SJSA1 (cell line): ENCODE data around the gene LTBP2. TPM values are rescaled to one million over a fixed set of nuclear protein-coding genes. Genes with fewer than 3 reads are reported as not detected.

Experiments
- DNase-seq, 2 experiments: peaks; one replicate each; pipeline ENCODE4 v3.0.0-alpha.2; 2015 to 2020; ENCODE audit warnings: low spot score in 2 of 2, low read depth in 1 of 2
- H3K27ac ChIP-seq: fragments of 250-450 bp; sonication (Bioruptor Pico); 2 replicates; pipeline ENCODE4 v1.5.1; 2020; ENCODE audit warnings: mild to moderate bottlenecking, moderate library complexity
- H3K27me3 ChIP-seq: fragments of 250-450 bp; sonication (Bioruptor Pico); replicated peaks from 2 replicates; pipeline ENCODE4 v1.5.1; 2020; ENCODE audit warnings: mild to moderate bottlenecking, moderate library complexity
- H3K36me3 ChIP-seq: fragments of 250-450 bp; sonication (Bioruptor Pico); 2 replicates; pipeline ENCODE4 v1.5.1; 2020; ENCODE audit warnings: mild to moderate bottlenecking
- H3K4me1 ChIP-seq: fragments of 250-450 bp; sonication (Bioruptor Pico); replicated peaks from 2 replicates; pipeline ENCODE4 v1.6.1; 2021; ENCODE audit warnings: mild to moderate bottlenecking
- H3K4me3 ChIP-seq: fragments of 250-450 bp; sonication (Bioruptor Pico); 2 replicates; pipeline ENCODE4 v1.5.1; 2020; ENCODE audit warnings: mild to moderate bottlenecking
- H3K9me3 ChIP-seq: fragments of 250-450 bp; sonication (Bioruptor Pico); replicated peaks from 2 replicates; pipeline ENCODE4 v1.5.1; 2020; ENCODE audit warnings: mild to moderate bottlenecking
- total RNA-seq: library from RNA; depleted of rRNA; stranded (reverse); fragments of >200 nt; shearing (Covaris generic); gene quantifications from 2 replicates; pipeline ENCODE4 v1.2.3, GENCODE V29; 2014

Gene LTBP2
- total RNA-seq, 1 experiment from 2014 or later = 2.2 TPM

DNA sequence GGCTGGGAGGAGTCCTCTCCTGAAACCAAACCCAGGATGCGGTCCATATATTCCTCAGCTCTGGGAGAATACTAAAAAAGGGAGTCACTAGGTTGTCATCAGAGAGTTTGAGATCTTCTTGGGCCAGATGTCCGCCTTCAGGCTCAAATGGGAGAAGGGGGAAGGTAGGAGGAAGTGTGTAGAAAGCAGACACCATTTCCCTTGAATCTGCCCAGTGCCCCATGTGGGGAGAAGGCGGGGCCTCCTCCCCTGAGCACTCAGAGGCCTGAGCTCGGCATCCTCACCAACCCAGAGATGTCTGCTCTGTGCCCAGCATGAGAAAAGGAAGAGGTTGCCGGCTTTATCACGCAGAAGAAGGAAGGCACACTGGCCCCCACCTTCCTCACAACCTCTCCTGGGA lies 37.3 kb downstream of the LTBP2 start:
- no peaks in the 10 kb centered on the region for H3K9me3 ChIP-seq
- H3K36me3 ChIP-seq = no peaks in the 10 kb centered on the region
- H3K4me1 ChIP-seq = peaks cover 71% of the 10 kb centered on the region
- H3K4me3 ChIP-seq = no peak overlapping the region
- no peaks in the 10 kb centered on the region for H3K27me3 ChIP-seq
- no peak for DNase-seq
- H3K27ac ChIP-seq = no peak overlapping the region

DNA sequence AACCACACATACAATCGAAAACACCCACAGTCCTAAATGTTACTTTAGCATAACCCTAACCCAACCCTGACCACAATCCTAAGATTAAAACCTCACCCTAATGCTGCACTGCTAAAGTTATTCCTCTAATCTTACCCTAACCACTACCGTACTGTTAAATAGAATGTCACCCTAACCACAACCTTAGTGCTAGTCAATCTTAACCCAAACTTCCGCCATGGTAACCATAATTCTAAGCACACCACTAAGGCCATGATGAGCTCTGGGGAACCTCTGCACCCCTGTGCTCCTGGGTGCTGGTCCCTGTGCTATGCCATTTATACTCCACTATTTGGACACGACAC lies 38.0 kb downstream of the LTBP2 start:
- Histone ChIP-seq H3K27ac (peak overlapping the region; percentile 97), H3K27me3 (no peaks in the 10 kb centered on the region), H3K4me3 (no peak overlapping the region), H3K36me3 (no peaks in the 10 kb centered on the region), H3K4me1 (peaks cover 65% of the 10 kb centered on the region), H3K9me3 (no peaks in the 10 kb centered on the region)
- DNase-seq = no peak

DNA sequence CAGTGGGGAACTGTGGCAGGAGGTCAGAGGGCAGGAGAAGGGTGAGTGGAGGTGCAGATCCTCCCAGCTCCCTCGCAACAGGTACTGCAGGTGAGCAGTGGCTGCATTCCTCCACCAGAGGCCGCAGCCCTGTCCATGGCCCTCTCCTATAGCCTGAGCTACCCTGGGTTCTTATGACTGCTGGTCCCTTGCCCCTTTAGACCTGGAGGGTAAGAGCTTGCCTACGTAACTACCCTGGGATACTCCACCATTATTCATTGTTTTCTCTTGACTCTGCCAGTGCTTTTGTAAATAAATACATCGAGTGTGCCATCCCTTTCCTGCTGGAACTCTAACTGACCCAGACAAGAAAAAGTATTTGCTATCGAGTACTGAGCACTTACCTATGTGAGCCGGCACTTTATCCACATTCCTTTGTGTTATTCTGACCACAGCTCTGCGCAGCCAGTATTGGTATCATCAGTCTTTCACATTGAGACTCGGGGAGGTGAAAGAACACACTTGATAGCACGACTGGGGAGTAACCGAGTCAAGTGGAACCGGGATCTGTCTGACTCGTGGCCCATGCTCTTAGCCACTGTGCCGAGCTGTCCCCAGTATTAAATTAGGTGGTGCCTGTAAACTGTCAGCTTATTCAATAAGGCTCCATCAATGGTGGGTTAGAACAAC lies 38.5 kb downstream of the LTBP2 start:
- peak overlapping the region; percentile 97 for H3K27ac ChIP-seq
- DNase-seq = peak in 1 of 2 experiments; percentile 36
- H3K9me3 ChIP-seq = no peaks in the 10 kb centered on the region
- H3K4me3 ChIP-seq = no peak overlapping the region
- H3K4me1 ChIP-seq = peaks cover 60% of the 10 kb centered on the region
- no peaks in the 10 kb centered on the region for H3K36me3 ChIP-seq
- no peaks in the 10 kb centered on the region for H3K27me3 ChIP-seq

DNA sequence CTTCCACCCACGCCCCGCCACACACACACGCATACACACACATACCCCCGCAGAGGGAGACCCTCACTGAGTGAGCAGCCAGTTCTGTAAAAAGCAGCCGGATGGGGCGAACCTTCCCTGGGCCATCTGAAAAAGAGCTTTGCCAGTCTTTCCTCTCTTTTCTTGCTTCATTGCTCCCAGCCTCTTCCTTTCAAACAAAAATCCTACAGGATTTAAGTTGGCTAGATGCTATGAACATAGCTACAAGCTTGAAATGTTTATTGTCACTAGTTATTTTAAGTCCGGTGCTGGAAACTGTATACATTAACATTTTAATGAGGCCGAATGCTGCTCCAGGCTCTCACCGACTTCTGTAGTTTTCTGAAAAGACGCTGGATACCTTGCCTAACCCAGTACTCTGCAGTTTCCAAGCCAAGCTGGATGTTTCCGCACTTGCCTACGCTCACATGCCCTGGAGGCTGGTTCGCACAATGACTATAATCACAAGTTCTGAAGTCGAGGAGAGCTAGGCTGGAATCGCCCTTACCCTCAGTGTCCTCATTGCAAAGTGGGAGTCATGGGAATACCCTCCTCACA lies 39.2 kb downstream of the LTBP2 start:
- DNase-seq = peak in 1 of 2 experiments; percentile 57
- Histone ChIP-seq H3K36me3 (no peaks in the 10 kb centered on the region), H3K4me1 (peaks cover 55% of the 10 kb centered on the region), H3K27ac (peak overlapping the region; percentile 97), H3K27me3 (no peaks in the 10 kb centered on the region), H3K9me3 (no peaks in the 10 kb centered on the region), H3K4me3 (peak overlapping the region; percentile 12)

DNA sequence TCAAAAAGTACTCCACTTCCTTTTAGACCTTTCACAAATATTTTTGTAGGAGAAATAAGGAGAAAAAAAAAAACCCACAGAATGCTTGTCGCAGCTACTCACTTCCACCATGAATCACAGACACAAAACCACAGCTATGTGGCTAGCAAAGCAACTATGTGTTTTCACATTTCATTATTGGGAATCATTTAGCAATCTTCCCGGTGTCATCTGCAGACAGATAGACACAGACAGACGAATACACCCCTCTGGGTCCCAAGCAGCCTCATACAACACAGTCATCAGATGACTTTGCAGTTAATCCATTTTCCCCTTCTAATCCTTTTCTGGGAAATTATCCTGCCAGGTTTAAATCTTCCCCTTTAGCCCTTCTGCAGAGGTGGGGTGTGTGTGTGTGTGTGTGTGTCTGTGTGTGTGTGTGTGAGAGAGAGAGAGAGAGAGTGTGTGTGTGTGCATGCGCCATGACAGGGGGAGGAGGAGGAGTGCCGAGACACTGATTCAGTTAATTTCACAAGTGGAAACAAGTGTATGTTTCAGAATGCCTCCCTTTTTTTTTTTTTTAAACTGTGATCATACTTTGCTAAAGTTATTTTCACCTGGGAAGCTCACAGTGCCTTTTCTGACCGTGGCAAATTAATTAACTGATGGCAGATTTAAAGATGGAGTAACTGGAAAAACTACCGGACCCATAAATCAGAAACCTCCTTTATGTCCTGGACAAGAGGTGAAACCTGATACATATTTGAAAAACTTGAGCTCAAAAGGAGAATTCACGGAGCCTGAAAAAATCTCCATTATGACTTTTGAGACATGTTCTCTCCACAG lies 39.9 kb downstream of the LTBP2 start:
- H3K36me3 ChIP-seq = no peaks in the 10 kb centered on the region
- H3K27ac ChIP-seq = peak overlapping the region; percentile 97
- peak; percentile 85 to 97 for DNase-seq
- H3K4me1 ChIP-seq = peaks cover 53% of the 10 kb centered on the region
- no peaks in the 10 kb centered on the region for H3K27me3 ChIP-seq
- H3K9me3 ChIP-seq = no peaks in the 10 kb centered on the region
- peak overlapping the region; percentile 12 for H3K4me3 ChIP-seq

DNA sequence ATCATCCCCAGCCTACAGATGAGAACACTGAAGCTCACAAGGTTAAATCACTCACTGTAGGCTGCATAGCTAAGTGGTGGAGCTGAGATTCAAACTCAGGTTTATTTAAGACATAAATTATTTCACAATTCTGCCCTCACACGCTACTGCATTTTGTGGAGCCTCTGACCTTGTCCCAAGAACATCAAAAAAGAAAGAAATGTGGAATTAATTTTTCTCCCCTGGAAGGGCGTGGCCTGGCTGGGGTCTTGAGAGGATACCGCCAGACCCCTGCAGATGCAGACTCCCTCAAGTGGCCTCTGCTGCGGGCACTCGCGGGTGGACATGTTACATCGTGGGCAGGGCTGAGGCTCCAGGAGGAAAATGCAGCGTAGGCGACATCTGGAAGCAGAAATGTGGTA lies 40.6 kb downstream of the LTBP2 start:
- H3K27me3 ChIP-seq = no peaks in the 10 kb centered on the region
- peaks cover 51% of the 10 kb centered on the region for H3K4me1 ChIP-seq
- no peaks in the 10 kb centered on the region for H3K36me3 ChIP-seq
- H3K27ac ChIP-seq = peak overlapping the region; percentile 97
- H3K9me3 ChIP-seq = no peaks in the 10 kb centered on the region
- peak in 1 of 2 experiments; percentile 65 for DNase-seq
- peak overlapping the region; percentile 17 for H3K4me3 ChIP-seq

DNA sequence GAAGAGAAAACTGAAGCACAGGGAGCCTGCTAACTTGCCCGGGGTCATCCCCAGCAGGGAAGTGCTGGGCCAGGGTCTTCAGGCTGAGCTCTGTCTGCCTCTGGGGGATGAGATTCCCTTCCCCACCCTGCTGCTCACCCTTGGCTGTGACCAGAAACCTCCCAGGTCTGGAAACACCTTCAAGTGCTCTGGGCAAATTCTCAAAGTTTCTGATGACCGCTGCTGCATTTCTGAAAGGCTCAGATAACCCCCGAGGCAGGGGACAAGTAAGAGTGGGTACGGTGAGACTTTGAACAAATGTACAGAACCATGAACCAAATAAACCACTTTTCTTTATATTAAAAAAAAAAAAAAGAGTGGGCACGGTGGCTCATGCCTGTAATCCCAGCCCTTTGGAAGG lies 41.3 kb downstream of the LTBP2 start:
- DNase-seq = no peak
- no peak overlapping the region for H3K4me3 ChIP-seq
- H3K27me3 ChIP-seq = no peaks in the 10 kb centered on the region
- peaks cover 51% of the 10 kb centered on the region for H3K4me1 ChIP-seq
- H3K27ac ChIP-seq = peak overlapping the region; percentile 97
- H3K36me3 ChIP-seq = no peaks in the 10 kb centered on the region
- H3K9me3 ChIP-seq = no peaks in the 10 kb centered on the region

DNA sequence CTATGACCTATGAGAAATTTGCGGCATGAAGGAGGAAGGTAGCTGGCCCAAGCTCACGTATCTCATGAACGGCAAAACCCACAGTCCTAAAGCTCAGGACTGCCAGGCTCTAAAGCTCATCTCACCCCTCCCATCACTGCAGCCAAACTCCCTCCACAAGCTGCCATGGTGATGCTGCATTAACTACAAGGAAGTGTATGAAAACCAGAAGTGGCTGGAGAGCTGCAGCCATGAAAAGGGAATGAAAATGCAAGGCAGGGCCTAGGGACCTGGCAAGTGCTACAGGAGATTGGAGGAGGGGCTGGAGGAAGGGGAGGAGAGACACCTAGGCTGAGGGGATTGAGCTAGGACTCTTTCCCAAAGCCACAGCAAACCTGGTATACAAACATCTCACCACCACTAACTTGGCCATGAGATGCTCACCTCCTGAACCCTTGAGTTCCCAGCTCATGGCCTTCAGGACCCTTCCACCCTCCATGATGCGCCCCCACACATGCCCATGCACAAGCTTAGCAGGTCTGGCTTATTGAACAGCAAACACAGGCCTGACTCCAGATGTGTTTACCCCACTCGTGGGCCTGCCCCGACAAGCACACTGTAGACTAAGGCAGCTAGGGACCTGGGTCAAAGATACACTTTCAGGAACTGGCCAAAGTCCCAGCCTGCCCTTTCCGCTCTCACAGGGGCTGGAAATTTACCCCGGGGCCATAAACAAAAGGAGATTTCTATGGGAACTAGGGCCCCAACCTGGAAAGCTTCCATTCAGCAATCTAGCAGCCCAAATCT lies 42.0 kb downstream of the LTBP2 start:
- Histone ChIP-seq H3K36me3 (no peaks in the 10 kb centered on the region), H3K4me3 (no peak overlapping the region), H3K27me3 (no peaks in the 10 kb centered on the region), H3K9me3 (no peaks in the 10 kb centered on the region), H3K4me1 (peaks cover 51% of the 10 kb centered on the region), H3K27ac (peak overlapping the region; percentile 97)
- no peak for DNase-seq

DNA sequence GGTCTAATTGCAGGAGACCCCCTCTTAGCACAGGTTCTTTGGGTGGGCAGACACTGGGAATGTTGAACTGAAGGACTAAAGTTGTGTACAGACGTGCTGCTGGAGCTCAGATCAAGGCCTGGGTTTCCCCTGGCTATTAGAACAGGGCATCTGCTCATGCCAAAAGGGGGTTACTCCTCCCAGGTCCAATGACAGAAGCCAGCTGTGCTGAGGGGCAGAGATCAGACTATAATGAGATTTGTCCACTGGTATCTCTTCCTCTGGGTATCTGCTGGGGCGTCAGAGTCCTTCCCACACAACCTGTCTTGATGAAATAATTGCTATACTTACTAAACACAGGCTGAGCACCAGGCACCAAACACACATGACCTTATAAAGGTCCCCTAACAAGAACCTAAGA lies 42.6 kb downstream of the LTBP2 start:
- H3K27me3 ChIP-seq = no peaks in the 10 kb centered on the region
- DNase-seq = no peak
- no peaks in the 10 kb centered on the region for H3K9me3 ChIP-seq
- no peak overlapping the region for H3K4me3 ChIP-seq
- H3K36me3 ChIP-seq = no peaks in the 10 kb centered on the region
- peaks cover 47% of the 10 kb centered on the region for H3K4me1 ChIP-seq
- no peak overlapping the region for H3K27ac ChIP-seq

DNA sequence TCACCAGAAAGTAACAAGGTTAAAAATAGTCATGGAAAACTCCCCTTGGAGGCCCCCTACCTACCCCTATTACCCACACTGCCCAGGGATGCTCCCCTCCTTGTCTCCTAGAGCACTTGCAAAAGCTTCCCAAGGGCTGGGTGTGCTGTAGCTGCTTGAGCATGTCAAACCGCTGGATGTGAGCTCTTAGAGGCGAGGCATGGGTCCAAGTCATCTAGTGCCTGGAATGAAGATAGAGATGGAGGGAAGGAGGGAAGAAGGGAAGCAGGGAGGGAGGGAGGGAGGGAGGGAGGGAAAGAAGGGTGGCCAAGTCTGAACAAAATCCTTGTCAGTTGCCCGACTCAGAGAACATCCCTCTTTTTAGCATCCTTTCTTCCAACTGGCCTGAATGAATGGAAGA lies 43.1 kb downstream of the LTBP2 start:
- peaks cover 42% of the 10 kb centered on the region for H3K4me1 ChIP-seq
- no peak for DNase-seq

DNA sequence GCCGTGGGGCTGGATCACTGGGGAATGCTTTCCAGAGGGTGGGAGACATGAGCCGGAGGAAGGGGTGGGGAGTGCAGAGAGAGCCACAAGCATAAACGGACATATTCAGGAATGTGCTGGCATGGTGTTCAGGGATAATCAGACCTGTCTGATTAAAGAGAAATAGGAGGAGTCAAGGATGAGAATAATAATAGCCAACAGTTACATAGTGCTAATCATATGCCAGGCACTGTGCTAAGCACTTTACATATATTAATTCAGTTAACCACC lies 43.7 kb downstream of the LTBP2 start:
- Histone ChIP-seq H3K27ac (no peak overlapping the region), H3K9me3 (no peaks in the 10 kb centered on the region), H3K4me1 (peaks cover 40% of the 10 kb centered on the region)

More for the DNA sequence above, 43.1 kb downstream of the LTBP2 start:
- Histone ChIP-seq H3K27me3 (no peaks in the 10 kb centered on the region), H3K9me3 (no peaks in the 10 kb centered on the region), H3K27ac (no peak overlapping the region), H3K36me3 (no peaks in the 10 kb centered on the region), H3K4me3 (no peak overlapping the region)

DNA sequence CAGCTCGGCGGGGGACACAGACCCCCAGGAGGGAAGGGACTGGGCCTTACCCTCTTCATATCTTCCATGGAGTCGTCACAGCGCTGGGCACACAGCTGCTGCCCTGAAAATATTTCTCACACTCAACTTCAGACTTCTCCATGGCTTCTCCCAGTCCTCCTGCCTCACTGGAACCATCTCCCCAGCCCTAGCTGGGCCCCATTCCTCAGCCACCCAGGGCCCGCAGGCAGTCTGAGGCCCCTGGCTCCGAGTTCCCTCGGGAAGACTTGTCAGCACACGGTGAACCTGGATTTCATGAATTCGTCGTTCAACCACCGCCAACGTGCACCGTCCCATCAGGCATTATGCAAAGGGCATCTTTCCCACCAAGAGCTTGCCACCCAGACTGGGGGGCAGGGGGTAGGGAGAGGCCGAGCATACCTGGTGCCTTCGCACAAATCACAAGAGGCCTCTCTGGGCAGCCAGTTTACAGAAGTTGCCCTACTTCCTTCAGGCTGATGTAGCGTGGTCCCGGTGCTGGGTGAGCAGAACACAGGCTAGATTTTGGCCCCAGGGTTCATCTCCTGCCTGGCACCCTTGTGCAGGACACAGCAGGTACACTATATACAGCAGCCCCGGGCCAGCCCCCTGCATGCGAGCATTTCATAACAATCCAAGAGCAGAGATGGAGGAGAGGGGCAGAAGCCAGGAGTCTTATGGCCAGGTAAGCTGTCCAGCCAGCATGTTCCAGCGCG lies 44.2 kb downstream of the LTBP2 start:
- Histone ChIP-seq H3K9me3 (no peaks in the 10 kb centered on the region), H3K4me3 (no peak overlapping the region), H3K27ac (no peak overlapping the region), H3K4me1 (peaks cover 37% of the 10 kb centered on the region), H3K36me3 (no peaks in the 10 kb centered on the region), H3K27me3 (no peaks in the 10 kb centered on the region)
- DNase-seq = no peak

More for the DNA sequence above, 43.7 kb downstream of the LTBP2 start:
- no peaks in the 10 kb centered on the region for H3K36me3 ChIP-seq
- DNase-seq = no peak
- H3K27me3 ChIP-seq = no peaks in the 10 kb centered on the region
- no peak overlapping the region for H3K4me3 ChIP-seq

DNA sequence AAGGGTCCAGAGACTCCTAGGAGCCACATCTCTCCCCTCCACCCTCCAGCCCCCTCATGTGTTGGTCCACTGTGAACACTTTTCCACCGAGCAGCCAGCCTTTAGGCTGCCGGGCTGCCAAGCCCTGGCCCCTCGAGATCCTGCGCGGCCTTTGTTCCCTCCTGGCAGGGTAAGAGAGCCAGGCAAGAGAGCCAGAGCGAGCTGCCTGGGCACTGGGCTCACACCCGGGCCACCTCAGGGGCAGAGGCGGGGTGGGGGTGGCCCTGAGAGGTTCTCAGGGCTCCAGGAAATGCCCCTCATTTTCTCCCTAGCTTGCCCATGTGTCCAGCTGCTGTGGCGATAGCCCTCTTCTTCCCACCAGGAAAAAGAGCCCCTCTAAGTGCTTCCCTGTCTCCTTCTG lies 44.8 kb downstream of the LTBP2 start:
- no peaks in the 10 kb centered on the region for H3K9me3 ChIP-seq
- H3K4me1 ChIP-seq = peaks cover 31% of the 10 kb centered on the region
- DNase-seq = no peak
- H3K4me3 ChIP-seq = no peak overlapping the region
- H3K27ac ChIP-seq = no peak overlapping the region
- no peaks in the 10 kb centered on the region for H3K36me3 ChIP-seq
- no peaks in the 10 kb centered on the region for H3K27me3 ChIP-seq
